ENCODE data around the gene TMEM220. TPM values are rescaled to one million over a fixed set of nuclear protein-coding genes. Genes with fewer than 3 reads are reported as not detected.

TMEM220 gene
- polyA plus RNA-seq, 1 of the 3 experiments (the other 2 are of a cell fraction) = 2.7 TPM

DNA sequence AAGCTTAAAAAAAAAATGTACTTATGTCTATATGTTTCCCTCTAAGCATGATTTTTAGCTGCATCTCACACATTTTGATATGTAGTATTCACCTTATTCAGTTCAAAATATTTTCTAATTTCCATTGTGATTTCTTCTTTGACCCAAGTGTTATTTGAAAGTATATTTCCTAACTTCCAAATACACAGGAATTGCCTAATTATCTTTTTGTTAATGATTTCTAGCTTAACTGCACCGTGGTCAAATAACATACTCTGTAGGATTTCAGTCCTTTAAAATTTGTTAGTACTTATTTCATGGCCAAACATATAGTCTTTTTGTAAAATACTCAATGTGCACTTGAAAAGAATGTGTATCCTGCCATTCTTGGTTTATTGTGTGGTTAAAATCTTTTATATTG lies 11.3 kb downstream of the TMEM220 start:
- CTCF ChIA-PET = interaction anchor here (0.7 to 1.2 kb wide), 3 partner anchors 13 to 19 kb away, joined by 4 to 5 read pairs (median 4); no protein-coding TSS in a partner anchor
- Histone ChIP-seq H3K36me3 (replicated peaks in 1 of 2; ENCODE audit: control insufficient read depth in 1 of 2, insufficient read depth in 2 of 2, low read length in 1 of 2) (no peaks in the 10 kb centered on the region), H3K4me2 (no peak overlapping the region), H4K20me1 (ENCODE audit: insufficient read depth) (no peaks in the 10 kb centered on the region), H3K27ac (ENCODE audit: low read depth in 2 of 2, low read length in 1 of 2) (no peak overlapping the region), H3K9ac (no peak overlapping the region), H3K9me3 (no peaks in the 10 kb centered on the region), H2AFZ (ENCODE audit: low read depth) (no peak overlapping the region), H3F3A (replicated peaks; ENCODE audit: insufficient read depth) (no peaks in the 10 kb centered on the region), H3K4me3 (ENCODE audit: low read depth in 2 of 2, low read length in 1 of 2) (no peak overlapping the region), H3K79me2 (ENCODE audit: insufficient read depth) (no peaks in the 10 kb centered on the region), H3K4me1 (ENCODE audit: control insufficient read depth in 1 of 2, insufficient read depth in 2 of 2, low read depth in 1 of 2, low read length in 1 of 2) (no peaks in the 10 kb centered on the region), H3K9me2 (no peaks in the 10 kb centered on the region), H3K27me3 (ENCODE audit: insufficient read depth) (no peaks in the 10 kb centered on the region)
- 3% methylated on average over 1 of the region's 1 CpG for WGBS (ENCODE audit: low lambda C conversion rate)
- POLR2A ChIA-PET = no interaction called here
- no peak for TF ChIP-seq SMC3 (IDR thresholded peaks at IDR 0.05; ENCODE audit: low read depth, low read length)
- no peak for TF ChIP-seq NFIC (IDR thresholded peaks at IDR 0.05; ENCODE audit: borderline replicate concordance)
- no peak for TF ChIP-seq FOXJ3 (CRISPR knock-in tag; IDR thresholded peaks at IDR 0.05)
- TF ChIP-seq, protein P1, sequence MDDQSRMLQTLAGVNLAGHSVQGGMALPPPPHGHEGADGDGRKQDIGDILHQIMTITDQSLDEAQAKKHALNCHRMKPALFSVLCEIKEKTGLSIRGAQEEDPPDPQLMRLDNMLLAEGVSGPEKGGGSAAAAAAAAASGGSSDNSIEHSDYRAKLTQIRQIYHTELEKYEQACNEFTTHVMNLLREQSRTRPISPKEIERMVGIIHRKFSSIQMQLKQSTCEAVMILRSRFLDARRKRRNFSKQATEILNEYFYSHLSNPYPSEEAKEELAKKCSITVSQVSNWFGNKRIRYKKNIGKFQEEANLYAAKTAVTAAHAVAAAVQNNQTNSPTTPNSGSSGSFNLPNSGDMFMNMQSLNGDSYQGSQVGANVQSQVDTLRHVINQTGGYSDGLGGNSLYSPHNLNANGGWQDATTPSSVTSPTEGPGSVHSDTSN (IDR thresholded peaks at IDR 0.05) = no peak
- TF ChIP-seq CHD2 (IDR thresholded peaks at IDR 0.05; ENCODE audit: low read length, partially characterized antibody) = no peak
- no peak for TF ChIP-seq MEF2A (IDR thresholded peaks at IDR 0.05; ENCODE audit: borderline replicate concordance, low read depth)
- no peak for TF ChIP-seq RFX5 (IDR thresholded peaks at IDR 0.05; ENCODE audit: low read length)
- TF ChIP-seq RXRA (IDR thresholded peaks at IDR 0.05; ENCODE audit: borderline replicate concordance, low read depth) = no peak
- no peak for TF ChIP-seq TCF12 (IDR thresholded peaks at IDR 0.05)
- TF ChIP-seq TAF1 (IDR thresholded peaks at IDR 0.05; ENCODE audit: borderline replicate concordance, low read depth, low read length) = no peak
- TF ChIP-seq, protein P2, sequence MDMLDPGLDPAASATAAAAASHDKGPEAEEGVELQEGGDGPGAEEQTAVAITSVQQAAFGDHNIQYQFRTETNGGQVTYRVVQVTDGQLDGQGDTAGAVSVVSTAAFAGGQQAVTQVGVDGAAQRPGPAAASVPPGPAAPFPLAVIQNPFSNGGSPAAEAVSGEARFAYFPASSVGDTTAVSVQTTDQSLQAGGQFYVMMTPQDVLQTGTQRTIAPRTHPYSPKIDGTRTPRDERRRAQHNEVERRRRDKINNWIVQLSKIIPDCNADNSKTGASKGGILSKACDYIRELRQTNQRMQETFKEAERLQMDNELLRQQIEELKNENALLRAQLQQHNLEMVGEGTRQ (IDR thresholded peaks at IDR 0.05; ENCODE audit: borderline replicate concordance, low read depth, low read length) = no peak
- no peak for TF ChIP-seq MXI1 (IDR thresholded peaks at IDR 0.05; ENCODE audit: low read depth, low read length)
- DNase-seq = no peak

DNA sequence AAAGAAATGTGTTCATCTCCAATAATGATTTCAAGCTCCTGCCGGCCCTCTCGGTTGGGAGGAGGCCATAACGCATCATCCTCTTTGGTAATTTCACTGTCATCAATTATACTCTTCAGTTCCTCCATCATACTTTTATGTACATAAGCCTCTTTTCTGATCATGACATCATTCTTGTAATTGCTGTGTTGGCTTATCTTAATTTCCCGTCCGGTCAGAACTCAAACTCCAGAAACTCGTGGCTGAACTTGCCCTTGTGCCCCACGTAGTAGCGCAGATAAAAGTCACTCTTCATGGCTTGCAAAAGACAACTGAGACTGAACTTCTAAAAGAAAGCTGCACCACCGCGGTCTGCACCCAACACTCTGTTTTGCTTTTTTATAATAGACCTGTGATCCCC lies 13.6 kb downstream of the TMEM220 start:
- DNase-seq = no peak
- H3K9me2 ChIP-seq = no peaks in the 10 kb centered on the region
- H3K4me3 ChIP-seq (ENCODE audit: low read depth in 2 of 2, low read length in 1 of 2) = no peak overlapping the region
- no peaks in the 10 kb centered on the region for H3K9me3 ChIP-seq
- no peaks in the 10 kb centered on the region for H3F3A ChIP-seq (replicated peaks; ENCODE audit: insufficient read depth)
- H2AFZ ChIP-seq (ENCODE audit: low read depth) = no peak overlapping the region
- WGBS (ENCODE audit: low lambda C conversion rate) = 94% methylated on average over 10 of the region's 10 CpGs
- no peaks in the 10 kb centered on the region for H4K20me1 ChIP-seq (ENCODE audit: insufficient read depth)
- H3K4me2 ChIP-seq = no peak overlapping the region
- H3K79me2 ChIP-seq (ENCODE audit: insufficient read depth) = no peaks in the 10 kb centered on the region
- ChIA-PET POLR2A (no interaction called here), CTCF (interaction anchor here (1.1 kb wide), 1 partner anchor 21 kb away, joined by 3 read pairs; no protein-coding TSS in a partner anchor)
- H3K36me3 ChIP-seq (replicated peaks in 1 of 2; ENCODE audit: control insufficient read depth in 1 of 2, insufficient read depth in 2 of 2, low read length in 1 of 2) = peaks cover 10 to 16% of the 10 kb centered on the region in 2 experiments
- no peaks in the 10 kb centered on the region for H3K27me3 ChIP-seq (ENCODE audit: insufficient read depth)
- H3K4me1 ChIP-seq (ENCODE audit: control insufficient read depth in 1 of 2, insufficient read depth in 2 of 2, low read depth in 1 of 2, low read length in 1 of 2) = no peaks in the 10 kb centered on the region
- no peak overlapping the region for H3K27ac ChIP-seq (ENCODE audit: low read depth in 2 of 2, low read length in 1 of 2)
- no peak overlapping the region for H3K9ac ChIP-seq
- TF ChIP-seq RAD21 (IDR thresholded peaks at IDR 0.05; ENCODE audit: low read length) = no peak
- no peak for TF ChIP-seq FOXJ3 (CRISPR knock-in tag; IDR thresholded peaks at IDR 0.05)
- no peak for TF ChIP-seq RFX5 (IDR thresholded peaks at IDR 0.05; ENCODE audit: low read length)
- TF ChIP-seq YY1 (IDR thresholded peaks at IDR 0.05; ENCODE audit: low read depth) = no peak
- TF ChIP-seq FOXM1 (IDR thresholded peaks at IDR 0.05; ENCODE audit: low read depth) = no peak
- TF ChIP-seq CHD2 (IDR thresholded peaks at IDR 0.05; ENCODE audit: low read length, partially characterized antibody) = no peak
- no peak for TF ChIP-seq ELF1 (IDR thresholded peaks at IDR 0.05)
- no peak for TF ChIP-seq JUND (IDR thresholded peaks at IDR 0.05)
- TF ChIP-seq RXRA (IDR thresholded peaks at IDR 0.05; ENCODE audit: borderline replicate concordance, low read depth) = no peak
- TF ChIP-seq MEF2A (IDR thresholded peaks at IDR 0.05; ENCODE audit: borderline replicate concordance, low read depth) = no peak
- TF ChIP-seq TCF12 (IDR thresholded peaks at IDR 0.05) = no peak
- TF ChIP-seq, protein P3, sequence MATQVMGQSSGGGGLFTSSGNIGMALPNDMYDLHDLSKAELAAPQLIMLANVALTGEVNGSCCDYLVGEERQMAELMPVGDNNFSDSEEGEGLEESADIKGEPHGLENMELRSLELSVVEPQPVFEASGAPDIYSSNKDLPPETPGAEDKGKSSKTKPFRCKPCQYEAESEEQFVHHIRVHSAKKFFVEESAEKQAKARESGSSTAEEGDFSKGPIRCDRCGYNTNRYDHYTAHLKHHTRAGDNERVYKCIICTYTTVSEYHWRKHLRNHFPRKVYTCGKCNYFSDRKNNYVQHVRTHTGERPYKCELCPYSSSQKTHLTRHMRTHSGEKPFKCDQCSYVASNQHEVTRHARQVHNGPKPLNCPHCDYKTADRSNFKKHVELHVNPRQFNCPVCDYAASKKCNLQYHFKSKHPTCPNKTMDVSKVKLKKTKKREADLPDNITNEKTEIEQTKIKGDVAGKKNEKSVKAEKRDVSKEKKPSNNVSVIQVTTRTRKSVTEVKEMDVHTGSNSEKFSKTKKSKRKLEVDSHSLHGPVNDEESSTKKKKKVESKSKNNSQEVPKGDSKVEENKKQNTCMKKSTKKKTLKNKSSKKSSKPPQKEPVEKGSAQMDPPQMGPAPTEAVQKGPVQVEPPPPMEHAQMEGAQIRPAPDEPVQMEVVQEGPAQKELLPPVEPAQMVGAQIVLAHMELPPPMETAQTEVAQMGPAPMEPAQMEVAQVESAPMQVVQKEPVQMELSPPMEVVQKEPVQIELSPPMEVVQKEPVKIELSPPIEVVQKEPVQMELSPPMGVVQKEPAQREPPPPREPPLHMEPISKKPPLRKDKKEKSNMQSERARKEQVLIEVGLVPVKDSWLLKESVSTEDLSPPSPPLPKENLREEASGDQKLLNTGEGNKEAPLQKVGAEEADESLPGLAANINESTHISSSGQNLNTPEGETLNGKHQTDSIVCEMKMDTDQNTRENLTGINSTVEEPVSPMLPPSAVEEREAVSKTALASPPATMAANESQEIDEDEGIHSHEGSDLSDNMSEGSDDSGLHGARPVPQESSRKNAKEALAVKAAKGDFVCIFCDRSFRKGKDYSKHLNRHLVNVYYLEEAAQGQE (IDR thresholded peaks at IDR 0.05; ENCODE audit: low read depth, low read length) = no peak
- TF ChIP-seq TAF1 (IDR thresholded peaks at IDR 0.05; ENCODE audit: borderline replicate concordance, low read depth, low read length) = no peak
- TF ChIP-seq, protein P4, sequence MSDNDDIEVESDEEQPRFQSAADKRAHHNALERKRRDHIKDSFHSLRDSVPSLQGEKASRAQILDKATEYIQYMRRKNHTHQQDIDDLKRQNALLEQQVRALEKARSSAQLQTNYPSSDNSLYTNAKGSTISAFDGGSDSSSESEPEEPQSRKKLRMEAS (IDR thresholded peaks at IDR 0.05; ENCODE audit: low read depth) = no peak
- TF ChIP-seq NRF1 (IDR thresholded peaks at IDR 0.05; ENCODE audit: low read depth, low read length) = no peak
- TF ChIP-seq, protein P5, sequence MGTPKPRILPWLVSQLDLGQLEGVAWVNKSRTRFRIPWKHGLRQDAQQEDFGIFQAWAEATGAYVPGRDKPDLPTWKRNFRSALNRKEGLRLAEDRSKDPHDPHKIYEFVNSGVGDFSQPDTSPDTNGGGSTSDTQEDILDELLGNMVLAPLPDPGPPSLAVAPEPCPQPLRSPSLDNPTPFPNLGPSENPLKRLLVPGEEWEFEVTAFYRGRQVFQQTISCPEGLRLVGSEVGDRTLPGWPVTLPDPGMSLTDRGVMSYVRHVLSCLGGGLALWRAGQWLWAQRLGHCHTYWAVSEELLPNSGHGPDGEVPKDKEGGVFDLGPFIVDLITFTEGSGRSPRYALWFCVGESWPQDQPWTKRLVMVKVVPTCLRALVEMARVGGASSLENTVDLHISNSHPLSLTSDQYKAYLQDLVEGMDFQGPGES (IDR thresholded peaks at IDR 0.05; ENCODE audit: low read depth, low read length) = no peak
- TF ChIP-seq GABPA (IDR thresholded peaks at IDR 0.05; ENCODE audit: low read depth) = no peak
- no peak for TF ChIP-seq RCOR1 (IDR thresholded peaks at IDR 0.05; ENCODE audit: low read length)

Measured in SK-N-SH (cell line).